SU-DHL-6 (cell line): ENCODE results near the gene KIRREL1.

Experiments
- CTCF ChIP-seq: fragments of 200-600 bp; sonication (generic); IDR thresholded peaks from one replicate; pipeline ENCODE4 v1.5.1; 2017; ENCODE audit warnings: antibody characterized with exemption, mild to moderate bottlenecking, low read length, moderate library complexity; ENCODE audit not compliant: insufficient read depth, poor library complexity, severe bottlenecking
- EZH2phosphoT487 ChIP-seq: fragments of 200-600 bp; sonication (generic), shearing (Covaris generic); conservative IDR thresholded peaks from 2 replicates; pipeline ENCODE4 v1.6.1; 2018; ENCODE audit warnings: mild to moderate bottlenecking, antibody characterized with exemption, low read length, moderate library complexity, mixed read lengths

GRCh38 chr1:158075078-158075477 lies 81.6 kb downstream of the KIRREL1 start:
- no peak for TF ChIP-seq CTCF
- no peak for TF ChIP-seq EZH2phosphoT487
